PC-3 (cell line): ENCODE data around the gene SMOC2.

Source experiments
- EZH2phosphoT487 ChIP-seq: fragments of 300-600 bp; sonication (generic); IDR thresholded peaks from 2 replicates; pipeline ENCODE4 v1.6.1; 2018; ENCODE audit warnings: mild to moderate bottlenecking, antibody characterized with exemption, low read length, borderline replicate concordance
- TF ChIP-seq, protein P1 (sequence below): fragments of 300-600 bp; sonication (generic); conservative IDR thresholded peaks from 2 replicates; pipeline ENCODE4 v1.5.1; 2017; ENCODE audit warnings: antibody characterized with exemption, low read depth, mild to moderate bottlenecking, low read length

GRCh38 chr6:168583126-168583525 is 142.1 kb downstream of the SMOC2 start:
- TF ChIP-seq, protein P1, sequence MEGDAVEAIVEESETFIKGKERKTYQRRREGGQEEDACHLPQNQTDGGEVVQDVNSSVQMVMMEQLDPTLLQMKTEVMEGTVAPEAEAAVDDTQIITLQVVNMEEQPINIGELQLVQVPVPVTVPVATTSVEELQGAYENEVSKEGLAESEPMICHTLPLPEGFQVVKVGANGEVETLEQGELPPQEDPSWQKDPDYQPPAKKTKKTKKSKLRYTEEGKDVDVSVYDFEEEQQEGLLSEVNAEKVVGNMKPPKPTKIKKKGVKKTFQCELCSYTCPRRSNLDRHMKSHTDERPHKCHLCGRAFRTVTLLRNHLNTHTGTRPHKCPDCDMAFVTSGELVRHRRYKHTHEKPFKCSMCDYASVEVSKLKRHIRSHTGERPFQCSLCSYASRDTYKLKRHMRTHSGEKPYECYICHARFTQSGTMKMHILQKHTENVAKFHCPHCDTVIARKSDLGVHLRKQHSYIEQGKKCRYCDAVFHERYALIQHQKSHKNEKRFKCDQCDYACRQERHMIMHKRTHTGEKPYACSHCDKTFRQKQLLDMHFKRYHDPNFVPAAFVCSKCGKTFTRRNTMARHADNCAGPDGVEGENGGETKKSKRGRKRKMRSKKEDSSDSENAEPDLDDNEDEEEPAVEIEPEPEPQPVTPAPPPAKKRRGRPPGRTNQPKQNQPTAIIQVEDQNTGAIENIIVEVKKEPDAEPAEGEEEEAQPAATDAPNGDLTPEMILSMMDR, result no peak
- TF ChIP-seq EZH2phosphoT487, result no peak
